Lung (tissue), 12 donors: ENCODE data around the gene SGCA. TPM values are rescaled to one million over a fixed set of nuclear protein-coding genes. Genes with fewer than 3 reads are reported as not detected.

Experiments
- ATAC-seq: fragments of 200-7000 bp; cut with Tn5 transposase; one replicate; pipeline ENCODE4 v1.9.1; 2020; ENCODE audit warnings: moderate number of reproducible peaks; ENCODE audit not compliant: insufficient read depth, low FRiP score
- DNase-seq, 3 donors: peaks; one replicate each; pipeline ENCODE4 v3.0.0-alpha.2; 2013 to 2017
- H3K27ac ChIP-seq, 2 donors: one replicate each; pipeline ENCODE4 v1.5.1; 2013; ENCODE audit warnings: mild to moderate bottlenecking in 2 of 2, moderate library complexity in 2 of 2, control low read depth in 1 of 2, inconsistent platforms in 1 of 2, low read depth in 1 of 2, low read length in 1 of 2
- H3K27me3 ChIP-seq, 3 donors: one replicate each; pipeline ENCODE4 v1.5.1; 2013; ENCODE audit warnings: low read length in 2 of 3; ENCODE audit not compliant: control insufficient read depth in 3 of 3, insufficient read depth in 3 of 3
- H3K36me3 ChIP-seq, 4 donors: one replicate each; pipeline ENCODE4 v1.5.1; 2013; ENCODE audit warnings: low read length in 4 of 4, mild to moderate bottlenecking in 1 of 4, moderate library complexity in 1 of 4; ENCODE audit not compliant: control insufficient read depth in 4 of 4, insufficient read depth in 4 of 4
- H3K4me1 ChIP-seq, 5 donors: one replicate each; pipeline ENCODE4 v1.5.1; 2013; ENCODE audit warnings: low read length in 5 of 5, mild to moderate bottlenecking in 2 of 5, moderate library complexity in 1 of 5; ENCODE audit not compliant: control insufficient read depth in 5 of 5, insufficient read depth in 5 of 5
- H3K4me3 ChIP-seq: one replicate; pipeline ENCODE4 v1.5.1; 2013; ENCODE audit warnings: mild to moderate bottlenecking, control low read depth, moderate library complexity
- H3K9ac ChIP-seq, 2 donors: one replicate each; pipeline ENCODE4 v1.5.1; 2013; ENCODE audit warnings: low read length in 2 of 2, control low read depth in 1 of 2; ENCODE audit not compliant: insufficient read depth in 1 of 2
- H3K9me3 ChIP-seq, 4 donors: one replicate each; pipeline ENCODE4 v1.5.1; 2013; ENCODE audit warnings: low read length in 3 of 4, mild to moderate bottlenecking in 1 of 4, moderate library complexity in 1 of 4; ENCODE audit not compliant: control insufficient read depth in 4 of 4, insufficient read depth in 3 of 4
- WGBS, 2 donors: extraction: QIAGEN DNeasy Blood & Tissue Kit; methylation state at CpG; one replicate each; pipeline ENCODE4 v1.1.7; 2013; 5-methylcytosine and 5-hydroxymethylcytosine counted together
- polyA plus RNA-seq, 2 donors: library from polyadenylated mRNA; stranded (reverse); fragments of 200-250 nt; gene quantifications; one replicate each; pipeline ENCODE4 v1.2.1, GENCODE V29; 2013
- total RNA-seq, 2 donors: library from RNA; depleted of rRNA in 1 of 2; stranded (reverse); fragments of >200 nt in 1 of 2; gene quantifications; one replicate each; pipeline ENCODE4 v1.2.1, GENCODE V29; 2014 to 2021
- TF ChIP-seq, protein P1 (sequence below): IDR thresholded peaks from 2 replicates; pipeline ENCODE4 v1.5.1; 2012; ENCODE audit warnings: mild to moderate bottlenecking; ENCODE audit errors: control extremely low read depth, extremely low read depth
- donor health status: control.
- donor health status: control.
- donor health status: Bipolar disorder and iron deficiency.
- donor health status: healthy.
- donor health status: DM: yes; HTN: yes; CAD: no.

SGCA gene
- total and polyA plus RNA-seq, 4 donors = 5.0 to 19.4 (median 14.0) TPM

- Histone ChIP-seq H3K27me3 (no peaks in the 10 kb centered on the region), H3K9me3 (no peaks in the 10 kb centered on the region), H3K27ac (peak overlapping the region in 1 of 2 donors; percentile 94), H3K4me3 (no peak overlapping the region), H3K4me1 (peaks cover 0 to 10% (median 0%) of the 10 kb centered on the region in 5 donors), H3K36me3 (no peaks in the 10 kb centered on the region), H3K9ac (no peak overlapping the region)
- ATAC-seq (no peak), DNase-seq (no peak)
- TF ChIP-seq, protein P1, sequence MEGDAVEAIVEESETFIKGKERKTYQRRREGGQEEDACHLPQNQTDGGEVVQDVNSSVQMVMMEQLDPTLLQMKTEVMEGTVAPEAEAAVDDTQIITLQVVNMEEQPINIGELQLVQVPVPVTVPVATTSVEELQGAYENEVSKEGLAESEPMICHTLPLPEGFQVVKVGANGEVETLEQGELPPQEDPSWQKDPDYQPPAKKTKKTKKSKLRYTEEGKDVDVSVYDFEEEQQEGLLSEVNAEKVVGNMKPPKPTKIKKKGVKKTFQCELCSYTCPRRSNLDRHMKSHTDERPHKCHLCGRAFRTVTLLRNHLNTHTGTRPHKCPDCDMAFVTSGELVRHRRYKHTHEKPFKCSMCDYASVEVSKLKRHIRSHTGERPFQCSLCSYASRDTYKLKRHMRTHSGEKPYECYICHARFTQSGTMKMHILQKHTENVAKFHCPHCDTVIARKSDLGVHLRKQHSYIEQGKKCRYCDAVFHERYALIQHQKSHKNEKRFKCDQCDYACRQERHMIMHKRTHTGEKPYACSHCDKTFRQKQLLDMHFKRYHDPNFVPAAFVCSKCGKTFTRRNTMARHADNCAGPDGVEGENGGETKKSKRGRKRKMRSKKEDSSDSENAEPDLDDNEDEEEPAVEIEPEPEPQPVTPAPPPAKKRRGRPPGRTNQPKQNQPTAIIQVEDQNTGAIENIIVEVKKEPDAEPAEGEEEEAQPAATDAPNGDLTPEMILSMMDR = no peak
- 79 to 83% methylated on average over 11 of the region's 11 CpGs for WGBS, 2 donors
Observed at GRCh38 chr17:50163843-50164696, 1.7 kb upstream of the SGCA start.

DNA sequence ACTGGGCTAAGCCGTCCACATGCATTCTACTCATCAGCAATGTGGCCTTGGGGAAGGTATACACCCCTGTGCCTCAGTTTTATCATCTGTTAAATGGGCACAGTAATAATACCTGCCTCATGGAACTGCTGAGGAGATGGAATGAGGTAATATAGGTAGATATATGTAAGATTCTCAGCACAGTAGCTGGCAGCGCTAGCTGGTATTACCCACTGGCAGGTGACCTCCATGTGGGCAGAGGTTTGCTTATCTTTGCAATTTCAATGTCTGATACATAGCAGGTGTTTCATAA, 1.2 kb upstream of the SGCA start:
- H3K4me1 ChIP-seq = peaks cover 0 to 10% (median 3%) of the 10 kb centered on the region in 5 donors
- H3K27ac ChIP-seq = peak overlapping the region in 1 of 2 donors; percentile 94
- TF ChIP-seq, protein P1 = no peak
- H3K9me3 ChIP-seq = no peaks in the 10 kb centered on the region
- no peaks in the 10 kb centered on the region for H3K36me3 ChIP-seq
- H3K4me3 ChIP-seq = no peak overlapping the region
- WGBS, 2 donors = 96 to 98% methylated on average over 2 of the region's 2 CpGs
- no peak overlapping the region for H3K9ac ChIP-seq
- no peak for DNase-seq
- ATAC-seq = no peak
- H3K27me3 ChIP-seq = no peaks in the 10 kb centered on the region

DNA sequence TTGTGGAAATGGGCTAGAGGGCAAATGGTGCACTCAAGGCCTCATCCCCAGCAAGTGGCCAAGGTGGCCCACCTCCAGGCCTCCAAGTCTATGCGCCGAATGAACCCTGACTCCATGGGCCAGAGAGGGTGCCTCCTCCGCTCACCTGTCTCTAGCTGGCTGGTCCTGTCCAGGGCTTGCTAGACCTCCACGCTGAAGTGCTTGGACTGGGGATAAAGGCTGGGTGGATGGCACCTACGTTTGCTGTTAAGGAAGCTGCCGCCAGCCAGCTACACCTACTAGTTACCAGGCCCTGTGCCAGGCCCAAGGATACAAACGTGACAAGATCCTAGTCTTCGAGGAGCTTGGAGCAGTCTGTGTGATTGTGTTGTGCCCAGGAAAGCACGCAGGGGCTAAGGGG, 739 bp upstream of the SGCA start:
- no peak for DNase-seq

More for the DNA sequence above, 739 bp upstream of the SGCA start:
- no peaks in the 10 kb centered on the region for H3K9me3 ChIP-seq
- H3K4me3 ChIP-seq = no peak overlapping the region
- 88 to 98% methylated on average over 9 of the region's 9 CpGs for WGBS, 2 donors
- peak overlapping the region in 1 of 2 donors; percentile 94 for H3K27ac ChIP-seq
- H3K9ac ChIP-seq = no peak overlapping the region
- no peak for ATAC-seq
- no peaks in the 10 kb centered on the region for H3K27me3 ChIP-seq
- peaks cover 0 to 10% (median 3%) of the 10 kb centered on the region in 5 donors for H3K4me1 ChIP-seq
- TF ChIP-seq, protein P1 = no peak
- H3K36me3 ChIP-seq = no peaks in the 10 kb centered on the region
